Parathyroid adenoma (tissue), 2 donors: Measurements from ENCODE around the gene CYP26B1.

Experiments used
- H2AFZ ChIP-seq: fragments of 300-600 bp; sonication (generic); one replicate; pipeline ENCODE4 v1.7.0; 2017; ENCODE audit warnings: antibody characterized with exemption, mild to moderate bottlenecking
- H3K27ac ChIP-seq: fragments of 300-600 bp; sonication (generic); one replicate; pipeline ENCODE4 v1.7.0; 2017
- H3K27me3 ChIP-seq: fragments of 300-600 bp; sonication (generic); one replicate; pipeline ENCODE4 v1.7.0; 2017; ENCODE audit warnings: low read length; ENCODE audit not compliant: control insufficient read depth, insufficient read depth
- H3K36me3 ChIP-seq: fragments of 300-600 bp; sonication (generic); one replicate; pipeline ENCODE4 v1.7.0; 2017; ENCODE audit warnings: low read length; ENCODE audit not compliant: control insufficient read depth, insufficient read depth
- H3K4me1 ChIP-seq: fragments of 300-600 bp; sonication (generic); one replicate; pipeline ENCODE4 v1.7.0; 2017; ENCODE audit warnings: control low read depth
- H3K4me2 ChIP-seq: fragments of 300-600 bp; sonication (generic); one replicate; pipeline ENCODE4 v1.7.0; 2017; ENCODE audit warnings: low read length
- H3K4me3 ChIP-seq: fragments of 300-600 bp; sonication (generic); one replicate; pipeline ENCODE4 v1.7.0; 2017; ENCODE audit warnings: low read depth, low read length
- H3K79me2 ChIP-seq: fragments of 300-600 bp; sonication (generic); one replicate; pipeline ENCODE4 v1.7.0; 2017; ENCODE audit warnings: control low read depth
- H3K9ac ChIP-seq: fragments of 300-600 bp; sonication (generic); one replicate; pipeline ENCODE4 v1.7.0; 2017; ENCODE audit warnings: mild to moderate bottlenecking
- H3K9me3 ChIP-seq: fragments of 300-600 bp; sonication (generic); one replicate; pipeline ENCODE4 v1.7.0; 2017; ENCODE audit warnings: low read length; ENCODE audit not compliant: control insufficient read depth
- CTCF ChIP-seq: fragments of 300-600 bp; sonication (generic); IDR thresholded peaks from one replicate; pipeline ENCODE4 v1.7.0; 2017; ENCODE audit warnings: antibody characterized with exemption, mild to moderate bottlenecking
- donor health status: primary hyperparathyroidism.

The CYP26B1 gene

GRCh38 chr2:72081451-72081850 lies 66.2 kb downstream of the CYP26B1 start:
- Histone ChIP-seq H3K9me3 (no peaks in the 10 kb centered on the region), H3K4me3 (no peak overlapping the region), H3K79me2 (no peaks in the 10 kb centered on the region), H3K27ac (no peak overlapping the region), H3K27me3 (no peaks in the 10 kb centered on the region), H3K9ac (no peak overlapping the region), H3K4me1 (no peaks in the 10 kb centered on the region), H2AFZ (no peak overlapping the region), H3K4me2 (no peak overlapping the region), H3K36me3 (no peaks in the 10 kb centered on the region)
- TF ChIP-seq CTCF: no peak

- no peak for TF ChIP-seq CTCF
- Histone ChIP-seq H3K27ac (no peak overlapping the region), H3K27me3 (no peaks in the 10 kb centered on the region), H3K4me3 (no peak overlapping the region), H3K79me2 (no peaks in the 10 kb centered on the region), H3K4me2 (no peak overlapping the region), H3K9me3 (no peaks in the 10 kb centered on the region), H3K36me3 (no peaks in the 10 kb centered on the region), H3K4me1 (no peaks in the 10 kb centered on the region), H2AFZ (no peak overlapping the region), H3K9ac (no peak overlapping the region)
Measured at GRCh38 chr2:72080286-72081145, 67.1 kb downstream of the CYP26B1 start.
